Glomerular visceral epithelial cell (primary cell): ENCODE data around the gene SLC2A9.
"Not testable (repeated sequence)": the region's sequence is repeated elsewhere in the genome, so short reads cannot be mapped to it uniquely, and the experiment has no call there.

Source experiments
- DNase-seq: peaks from one replicate; pipeline ENCODE4 v3.0.0-alpha.2; 2016; ENCODE audit errors: extremely low spot score

The SLC2A9 gene

GRCh38 chr4:9927341-9928007, 93.8 kb downstream of the SLC2A9 start:
- DNase-seq = no peak

- DNase-seq = no peak
These were observed 94.7 kb downstream of the SLC2A9 start for GRCh38 chr4:9926586-9926985.

GRCh38 chr4:9925750-9926439, 95.4 kb downstream of the SLC2A9 start:
- no peak for DNase-seq

GRCh38 chr4:9924750-9925149, 96.5 kb downstream of the SLC2A9 start:
- peak; percentile 62 for DNase-seq

GRCh38 chr4:9923195-9923812, 98.0 kb downstream of the SLC2A9 start:
- no peak for DNase-seq

GRCh38 chr4:9921326-9921725, 100.0 kb downstream of the SLC2A9 start:
- no peak for DNase-seq

GRCh38 chr4:9920029-9920428, 101.3 kb downstream of the SLC2A9 start:
- no peak for DNase-seq

GRCh38 chr4:9919047-9919446, 102.2 kb downstream of the SLC2A9 start:
- DNase-seq = no peak

- no peak for DNase-seq
These were observed 102.8 kb downstream of the SLC2A9 start for GRCh38 chr4:9918484-9918883.

- no peak for DNase-seq
These were observed 104.4 kb downstream of the SLC2A9 start for GRCh38 chr4:9916937-9917336.

GRCh38 chr4:9916346-9916745, 105.0 kb downstream of the SLC2A9 start:
- no peak for DNase-seq

- no peak for DNase-seq
These were observed 107.5 kb downstream of the SLC2A9 start for GRCh38 chr4:9913846-9914245.

- no peak for DNase-seq
These were observed 114.3 kb downstream of the SLC2A9 start for GRCh38 chr4:9906996-9907395.

- peak; percentile 22 for DNase-seq
These were observed 116.2 kb downstream of the SLC2A9 start for GRCh38 chr4:9904976-9905587.

GRCh38 chr4:9903317-9903716, 118.0 kb downstream of the SLC2A9 start:
- DNase-seq = no peak

GRCh38 chr4:9901257-9901656, 120.0 kb downstream of the SLC2A9 start:
- no peak for DNase-seq

- DNase-seq = not testable (repeated sequence)
These were observed 120.7 kb downstream of the SLC2A9 start for GRCh38 chr4:9900633-9901032.

GRCh38 chr4:9899306-9900055, 121.8 kb downstream of the SLC2A9 start:
- DNase-seq = no peak

- DNase-seq = no peak
These were observed 122.5 kb downstream of the SLC2A9 start for GRCh38 chr4:9898596-9899305.

- DNase-seq = no peak
These were observed 126.0 kb downstream of the SLC2A9 start for GRCh38 chr4:9895333-9895705.

GRCh38 chr4:9894644-9895332, 126.5 kb downstream of the SLC2A9 start:
- DNase-seq = no peak
